Activated CD8-positive, alpha-beta memory T cell treated with anti-CD3 and anti-CD28 coated beads, Interleukin-2, amount 50 U/mL, for 24 hours (primary cell): ENCODE data around the gene FARS2.
"Not testable (repeated sequence)": the region's sequence is repeated elsewhere in the genome, so short reads cannot be mapped to it uniquely, and the experiment has no call there.

ENCODE experiments used
- DNase-seq: peaks from one replicate; pipeline ENCODE4 v3.0.0-alpha.2; 2020; ENCODE audit errors: extremely low read depth

Gene FARS2

DNA sequence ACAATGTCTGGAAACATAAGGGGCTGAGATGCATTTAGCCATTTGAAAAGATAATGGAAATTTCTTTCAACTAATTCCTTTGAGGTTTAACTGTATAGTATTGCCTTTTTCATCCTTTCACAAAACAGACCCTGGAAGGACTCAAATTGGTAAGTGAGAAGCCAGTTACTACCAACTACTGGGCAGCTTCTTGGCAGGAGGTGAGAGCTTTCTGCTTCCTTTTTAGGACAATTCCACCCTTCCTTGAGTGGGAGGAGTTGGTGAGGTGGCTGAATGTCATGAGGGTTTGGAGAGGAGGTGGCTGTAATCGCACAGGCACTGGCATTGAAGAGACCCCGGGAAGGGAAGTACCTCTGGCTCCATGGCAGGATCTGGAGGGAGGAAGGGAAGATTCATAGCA lies 404.4 kb downstream of the FARS2 start:
- DNase-seq, result no peak

DNA sequence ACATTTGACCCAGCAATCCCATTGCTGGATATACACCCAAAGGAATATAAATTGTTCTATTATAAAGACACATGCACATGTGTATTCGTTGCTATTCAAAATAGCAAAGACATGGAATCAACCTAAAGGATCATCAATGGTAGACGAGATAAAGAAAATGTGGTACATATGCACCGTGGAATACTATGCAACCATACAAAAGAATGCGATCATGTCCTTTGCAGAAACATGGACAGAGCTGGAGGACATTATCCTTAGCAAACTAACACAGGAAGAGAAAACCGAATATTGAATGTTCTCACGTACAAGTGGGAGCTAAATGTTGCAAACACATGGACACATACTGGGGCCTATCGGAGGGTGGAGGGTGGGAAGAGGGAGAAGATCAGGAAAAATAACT lies 405.4 kb downstream of the FARS2 start:
- DNase-seq, result no peak

- DNase-seq, result no peak
Measured at GRCh38 chr6:5667737-5668136, 406.4 kb downstream of the FARS2 start.

DNA sequence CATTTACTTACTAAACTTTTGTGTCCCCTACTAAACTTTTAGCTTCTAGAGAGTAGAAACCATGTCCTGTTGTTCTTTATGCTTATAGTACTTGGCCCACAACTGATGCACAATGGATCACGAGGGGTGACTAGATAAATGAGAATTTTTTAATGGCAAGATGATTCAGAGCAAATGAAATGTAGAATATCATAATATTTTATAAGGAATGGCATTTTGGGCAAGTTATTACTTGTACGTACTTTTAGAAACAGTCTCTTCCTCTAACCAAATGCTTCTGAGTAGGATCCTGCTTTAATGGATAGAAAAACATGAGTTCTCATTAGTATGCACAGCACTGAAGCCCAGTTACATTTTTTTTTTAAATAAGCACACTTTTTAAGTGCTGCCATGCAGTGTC lies 409.1 kb downstream of the FARS2 start:
- no peak for DNase-seq

- DNase-seq, result no peak
Measured at GRCh38 chr6:5670811-5671561, 409.7 kb downstream of the FARS2 start.

- no peak for DNase-seq
Measured at GRCh38 chr6:5671601-5672559, 410.6 kb downstream of the FARS2 start.

DNA sequence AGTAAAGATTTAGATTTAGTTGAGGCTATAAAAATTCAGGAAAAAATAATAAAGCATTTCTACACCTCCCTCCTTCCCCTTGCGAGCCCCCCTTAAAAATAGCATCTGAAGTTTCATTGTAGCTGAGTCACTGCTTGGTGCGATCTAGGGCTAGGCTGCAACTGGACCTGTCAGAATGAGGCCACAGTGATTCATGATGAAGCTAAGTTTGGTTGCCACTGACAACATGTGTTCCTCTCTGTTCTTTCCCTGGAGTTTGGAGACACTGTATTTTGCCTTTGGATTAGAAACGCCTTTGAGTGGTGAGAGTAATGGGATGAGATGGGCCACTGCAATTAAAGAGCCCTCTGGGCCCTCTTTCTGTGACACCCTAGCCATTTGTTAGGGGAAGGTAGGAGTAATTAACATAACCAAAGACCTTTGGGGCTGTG lies 411.3 kb downstream of the FARS2 start:
- no peak for DNase-seq

DNA sequence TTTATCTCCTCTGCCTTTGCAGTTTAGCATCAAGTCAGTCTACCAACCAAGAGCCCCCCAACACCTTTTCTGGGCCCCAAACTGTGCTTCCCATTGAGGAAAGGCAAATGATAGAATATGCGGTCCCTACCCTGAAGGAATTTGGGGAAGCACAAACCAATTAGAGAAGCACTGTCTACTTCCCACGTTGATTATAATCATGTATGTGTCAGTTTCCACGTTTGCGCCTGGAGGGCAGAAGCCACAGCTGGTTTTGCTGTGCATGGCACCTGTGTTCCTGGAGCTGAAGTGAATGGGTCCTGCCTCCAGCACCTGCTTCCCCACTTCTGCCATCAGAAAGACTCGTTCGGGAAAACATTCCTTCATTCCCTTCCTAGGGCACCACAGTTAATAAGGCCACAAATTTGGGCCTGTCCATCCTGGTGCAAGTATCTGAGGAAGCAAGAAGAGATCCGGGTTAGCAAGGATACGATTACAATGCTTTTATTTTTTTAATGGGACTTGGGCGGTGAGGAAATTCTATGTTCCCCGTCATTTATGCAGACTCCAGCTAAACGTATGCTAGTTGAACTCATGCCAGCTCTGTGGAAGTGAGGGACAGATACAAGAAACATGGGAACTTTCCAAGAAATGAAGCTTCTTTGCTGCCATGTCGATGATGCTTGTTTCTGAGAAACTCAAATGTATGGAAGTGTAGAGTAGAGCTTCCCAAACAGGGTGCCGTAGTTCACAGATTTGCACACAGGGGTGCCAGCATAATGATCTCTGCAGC lies 411.9 kb downstream of the FARS2 start:
- no peak for DNase-seq

GRCh38 chr6:5674141-5674540 lies 412.8 kb downstream of the FARS2 start:
- no peak for DNase-seq

DNA sequence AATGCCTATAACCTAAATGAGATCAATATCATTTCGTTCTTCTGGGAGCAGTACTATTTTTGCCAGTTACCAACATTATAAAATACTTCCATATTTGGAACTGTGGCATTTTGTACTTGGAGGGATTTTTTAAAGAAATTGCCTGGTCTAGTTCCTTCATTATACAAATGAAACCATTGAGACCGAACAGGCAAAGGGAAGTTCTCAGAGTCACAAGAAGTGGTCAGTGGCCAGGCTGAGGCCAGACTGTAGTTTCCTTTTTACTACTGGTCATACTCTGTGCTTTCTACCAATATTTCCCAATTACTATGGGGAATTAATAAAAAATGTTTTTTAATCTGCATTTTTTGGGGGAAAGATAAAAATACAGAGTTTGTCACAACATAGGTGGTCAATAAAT lies 413.4 kb downstream of the FARS2 start:
- DNase-seq, result no peak

DNA sequence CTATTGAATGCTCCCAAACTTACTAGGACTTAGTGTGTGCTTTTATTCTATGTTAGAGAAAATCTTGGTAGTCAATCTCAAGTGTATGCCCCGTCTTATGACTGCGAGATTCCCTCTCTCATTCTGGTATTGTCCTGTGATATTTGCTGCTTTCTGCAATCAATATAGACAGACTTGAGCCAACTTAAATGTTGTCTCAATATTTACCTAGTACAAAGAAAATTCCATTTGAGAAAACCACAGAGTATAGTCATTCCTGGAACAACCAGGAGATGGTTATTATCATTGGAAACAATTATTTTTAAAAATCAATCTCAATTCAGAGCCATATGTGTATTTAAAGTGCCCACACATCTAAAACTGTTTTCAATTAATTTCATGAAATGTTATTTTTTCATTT lies 415.4 kb downstream of the FARS2 start:
- no peak for DNase-seq

GRCh38 chr6:5677219-5678000 lies 416.1 kb downstream of the FARS2 start:
- DNase-seq, result no peak

DNA sequence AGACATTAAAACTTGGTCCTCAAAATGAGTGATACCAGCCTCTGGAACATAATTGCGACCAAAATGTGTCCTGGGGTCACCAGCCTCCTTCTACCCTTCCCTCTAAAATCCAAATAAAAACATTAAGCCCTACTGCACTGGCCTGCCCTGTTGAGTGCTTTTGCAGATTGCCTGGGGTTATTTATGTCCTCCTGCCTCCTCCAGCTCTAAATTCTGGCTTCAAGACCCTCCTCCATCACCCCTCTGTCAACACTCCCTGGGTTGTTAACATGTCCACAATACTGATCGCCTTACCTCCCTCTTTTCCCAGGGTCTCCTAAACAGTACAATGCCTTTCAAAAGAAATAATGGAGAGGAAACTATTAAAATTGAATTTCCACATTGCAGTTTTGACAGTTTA lies 418.0 kb downstream of the FARS2 start:
- DNase-seq, result no peak

DNA sequence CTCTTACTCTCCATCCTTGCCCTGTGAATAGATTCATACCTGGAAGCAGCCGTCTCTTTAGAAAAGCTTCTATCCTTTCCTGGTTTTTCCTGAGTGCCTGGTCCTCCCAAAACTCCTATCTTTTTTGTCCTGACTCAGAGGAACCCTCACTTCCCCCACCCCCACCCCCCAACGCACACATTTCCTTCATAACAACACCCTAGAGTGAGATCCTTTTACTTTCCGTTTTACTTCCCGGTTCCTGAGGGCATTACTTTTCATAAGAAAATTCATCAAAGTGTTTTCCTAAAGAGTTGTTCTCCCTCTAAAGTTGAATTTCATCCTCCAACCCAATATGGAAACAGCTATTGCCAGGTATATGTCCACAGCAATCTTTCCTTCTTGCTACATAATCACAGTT lies 418.4 kb downstream of the FARS2 start:
- no peak for DNase-seq

DNA sequence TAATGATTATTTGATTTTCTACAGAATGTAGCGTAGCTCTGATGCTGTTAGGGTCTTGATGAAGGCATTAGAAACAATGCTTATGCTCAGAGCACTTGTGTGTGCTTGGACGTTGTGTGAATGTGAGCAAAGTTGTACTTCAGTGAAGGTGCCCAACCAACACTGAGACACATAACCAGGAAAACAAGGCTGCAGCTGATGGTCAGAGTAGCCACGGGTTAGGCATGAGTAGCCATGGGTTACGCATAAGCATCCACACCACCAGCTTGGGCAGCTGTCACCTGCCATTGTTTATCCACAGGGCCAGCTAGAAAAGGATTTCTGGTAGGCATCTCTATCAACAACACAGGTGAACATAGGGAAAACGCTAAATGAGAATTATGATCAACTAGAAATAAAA lies 418.8 kb downstream of the FARS2 start:
- DNase-seq, result no peak

DNA sequence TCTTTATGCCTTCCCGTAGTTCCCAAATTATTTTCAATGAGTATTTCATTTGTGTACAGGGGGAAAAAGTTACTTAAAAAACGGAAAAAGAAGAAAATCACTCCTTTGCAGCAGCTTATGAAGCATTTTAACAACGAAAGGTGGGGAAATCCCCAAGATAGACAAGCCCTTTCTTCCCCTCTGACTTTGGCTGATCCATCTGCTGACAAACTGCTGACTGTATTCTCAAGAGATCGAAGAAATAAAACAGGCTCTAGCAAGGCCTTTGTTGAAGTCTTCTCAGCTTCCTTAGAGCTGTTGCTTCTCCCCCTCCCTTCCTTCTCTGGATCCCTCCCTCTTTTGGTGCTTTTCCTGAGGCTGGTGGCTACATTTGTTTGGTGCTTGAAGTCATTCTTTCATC lies 420.2 kb downstream of the FARS2 start:
- no peak for DNase-seq

DNA sequence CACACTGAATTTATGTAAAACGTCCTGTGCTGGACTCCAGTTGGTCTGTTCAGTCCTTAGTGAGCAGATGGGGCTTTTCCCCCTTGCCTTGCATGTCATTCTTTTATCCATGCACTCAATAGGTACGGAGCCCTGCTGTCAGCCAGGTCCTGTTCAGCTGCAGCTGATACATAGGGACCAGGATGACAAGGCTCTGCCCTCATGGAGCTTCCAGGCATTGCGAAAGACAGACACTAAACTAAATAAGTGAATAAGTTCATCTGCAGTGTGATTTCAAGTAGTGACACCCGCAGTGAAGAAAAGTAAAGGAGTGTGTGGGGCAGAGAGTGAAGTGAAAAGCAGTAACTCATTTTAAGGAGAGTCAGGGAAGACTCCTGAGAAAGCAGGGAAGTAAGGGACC lies 421.2 kb downstream of the FARS2 start:
- DNase-seq, result no peak

- not testable (repeated sequence) for DNase-seq
Measured at GRCh38 chr6:5683747-5684146, 422.4 kb downstream of the FARS2 start.

GRCh38 chr6:5684320-5685053 lies 423.2 kb downstream of the FARS2 start:
- DNase-seq, result no peak

DNA sequence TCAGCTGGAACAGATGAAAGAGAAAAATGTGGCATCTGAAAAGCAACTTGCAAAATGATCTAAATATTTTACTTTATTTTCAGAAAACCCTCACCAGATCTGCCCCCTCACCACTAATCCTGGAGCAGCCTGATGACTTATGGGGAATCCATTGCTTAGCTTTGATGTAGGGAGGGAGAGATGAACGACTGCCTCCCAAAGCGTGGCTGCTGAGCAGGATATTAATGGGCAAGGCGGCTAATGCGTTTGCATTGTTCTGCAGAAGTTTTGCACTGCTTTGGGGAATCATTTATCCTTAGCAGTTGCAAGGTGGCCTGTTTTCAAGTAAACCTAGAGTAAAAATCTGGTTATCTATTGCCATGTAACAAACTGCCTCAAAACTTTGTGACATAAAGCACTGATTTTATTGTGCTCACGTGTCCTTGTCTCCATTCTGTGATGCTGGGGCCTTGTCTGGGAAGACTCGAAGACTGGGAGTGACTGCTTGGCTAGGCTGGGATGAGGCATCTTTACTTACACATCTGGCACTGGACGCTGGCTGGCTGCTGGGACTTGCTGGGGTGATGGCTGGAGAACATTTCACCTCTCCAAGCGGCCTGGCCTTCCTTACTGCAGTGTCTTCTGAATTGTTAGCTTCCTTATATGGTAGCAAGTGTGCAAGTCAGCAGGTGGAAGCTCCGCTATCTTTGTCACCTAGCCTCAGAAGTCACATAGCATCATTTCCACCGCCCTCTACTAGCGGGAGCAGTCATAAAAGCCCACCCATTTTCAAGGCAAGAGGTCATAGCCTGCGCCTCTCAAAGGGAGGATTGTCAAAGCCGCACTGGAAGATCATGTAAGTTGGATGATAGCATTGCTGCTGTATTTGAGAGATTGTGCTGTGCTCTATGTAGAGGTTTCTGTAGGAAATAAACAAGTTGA lies 432.2 kb downstream of the FARS2 start:
- no peak for DNase-seq
